Activated CD4-positive, alpha-beta T cell treated with anti-CD3 and anti-CD28 coated beads for 4 hours (primary cell): ENCODE data around the gene LRRTM4.

Experiments
- DNase-seq, 2 donors: peaks; one replicate each; pipeline ENCODE4 v3.0.0-alpha.2; 2020

Gene LRRTM4

DNA sequence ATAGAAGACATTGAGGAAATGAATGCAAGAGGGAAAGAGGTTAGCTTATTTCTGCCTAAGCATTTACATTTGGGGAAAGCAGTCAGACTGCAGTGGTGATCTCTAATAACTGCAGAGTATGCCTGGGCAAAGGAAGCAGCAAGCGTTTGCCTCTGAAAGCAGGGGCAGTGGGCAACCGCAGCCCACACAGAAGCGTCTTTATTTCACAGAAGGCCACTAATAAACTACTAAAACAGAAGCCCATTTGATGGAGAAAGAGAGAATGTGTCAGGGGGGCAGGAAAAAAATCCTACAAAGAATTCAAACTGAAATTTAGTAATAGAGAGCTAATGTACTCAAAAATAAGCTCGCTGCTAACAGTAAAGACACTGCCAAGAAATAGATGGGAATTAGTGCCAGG is 53.1 kb downstream of the LRRTM4 start:
- no peak for DNase-seq

- DNase-seq: no peak
These were observed 62.3 kb downstream of the LRRTM4 start for GRCh38 chr2:77459840-77460239.

GRCh38 chr2:77458216-77458615 is 64.0 kb downstream of the LRRTM4 start:
- no peak for DNase-seq

DNA sequence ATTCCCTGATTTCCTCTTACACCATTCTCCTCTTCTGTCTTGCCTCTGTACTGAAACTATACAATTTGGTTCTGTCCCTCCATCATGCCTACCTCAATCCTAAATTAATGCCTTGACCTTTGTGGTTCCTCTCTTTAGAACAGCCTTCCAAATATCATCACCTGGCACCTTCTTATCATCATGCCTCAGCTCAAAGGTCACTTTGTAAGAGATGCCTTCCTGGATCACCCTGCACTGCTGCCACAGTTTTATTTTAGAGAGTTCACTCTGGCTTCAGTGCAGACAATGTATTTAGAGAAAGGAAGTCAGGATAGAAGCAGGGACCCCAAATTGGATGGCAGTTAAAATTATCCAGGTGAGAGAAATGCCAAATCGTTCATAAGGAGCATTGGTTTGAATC is 64.5 kb downstream of the LRRTM4 start:
- no peak for DNase-seq

- no peak for DNase-seq
These were observed 79.1 kb downstream of the LRRTM4 start for GRCh38 chr2:77443076-77443475.

GRCh38 chr2:77434880-77435279 is 87.3 kb downstream of the LRRTM4 start:
- no peak for DNase-seq

GRCh38 chr2:77428946-77429345 is 93.2 kb downstream of the LRRTM4 start:
- DNase-seq: no peak

DNA sequence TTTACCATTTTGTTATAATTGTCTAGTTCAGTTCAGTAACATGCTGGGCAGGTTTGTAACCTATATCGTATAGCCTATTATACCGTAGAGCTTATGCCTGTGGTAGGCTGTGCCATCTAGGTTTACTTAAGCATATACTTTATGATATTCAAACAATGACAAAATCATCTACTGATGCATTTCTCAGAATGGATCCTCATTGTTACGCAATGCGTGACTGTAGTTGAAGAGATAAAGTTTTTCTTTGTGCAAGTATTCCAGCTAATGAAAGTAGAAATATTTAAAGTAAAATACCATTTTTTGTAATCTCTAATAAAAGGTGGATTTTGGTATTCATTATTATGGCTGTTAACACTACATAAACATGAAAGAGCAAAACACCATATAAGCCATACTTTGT is 100.2 kb downstream of the LRRTM4 start:
- no peak for DNase-seq

- DNase-seq: no peak
These were observed 103.6 kb downstream of the LRRTM4 start for GRCh38 chr2:77418537-77418936.

DNA sequence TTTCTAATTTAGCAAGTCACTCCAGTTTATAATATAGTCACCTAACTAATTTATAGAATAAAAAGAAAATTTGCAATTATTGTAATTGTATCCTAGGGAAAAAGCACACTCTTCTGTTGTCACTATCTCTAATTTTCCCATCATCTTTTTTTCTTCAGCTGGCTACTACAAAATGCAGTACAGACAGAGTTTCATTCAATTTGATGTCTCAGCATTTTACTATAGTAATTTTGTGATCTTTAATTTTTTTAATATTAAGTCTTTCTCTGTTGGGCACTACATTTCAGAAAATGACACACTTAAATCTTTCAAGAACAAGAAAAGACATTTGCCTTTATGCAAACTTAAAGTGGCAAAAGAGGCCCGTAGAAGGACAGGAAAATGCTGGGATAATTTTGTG is 118.0 kb downstream of the LRRTM4 start:
- DNase-seq: no peak

- no peak for DNase-seq
These were observed 123.1 kb downstream of the LRRTM4 start for GRCh38 chr2:77398970-77399600.

DNA sequence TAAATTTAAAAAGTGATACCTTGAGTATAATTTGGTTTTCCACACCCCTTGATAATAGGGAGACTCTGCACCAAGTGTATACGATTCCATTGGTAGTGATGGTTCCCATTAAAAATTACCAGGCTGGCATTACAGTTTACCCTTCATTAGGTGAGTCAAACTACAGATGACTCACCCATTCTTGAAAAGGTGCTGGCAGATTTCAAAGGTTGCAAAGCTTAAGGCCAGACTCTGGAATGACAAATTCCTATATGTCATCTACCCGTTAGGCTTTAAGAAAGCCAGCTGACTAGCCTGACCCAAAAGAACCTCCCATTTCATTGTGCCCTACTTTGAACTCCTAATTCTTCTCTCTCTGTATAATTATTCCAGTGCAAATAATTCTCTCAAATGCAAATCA is 124.4 kb downstream of the LRRTM4 start:
- DNase-seq: no peak

- DNase-seq: no peak
These were observed 127.2 kb downstream of the LRRTM4 start for GRCh38 chr2:77395011-77395410.

- DNase-seq: no peak
These were observed 131.1 kb downstream of the LRRTM4 start for GRCh38 chr2:77391119-77391518.

DNA sequence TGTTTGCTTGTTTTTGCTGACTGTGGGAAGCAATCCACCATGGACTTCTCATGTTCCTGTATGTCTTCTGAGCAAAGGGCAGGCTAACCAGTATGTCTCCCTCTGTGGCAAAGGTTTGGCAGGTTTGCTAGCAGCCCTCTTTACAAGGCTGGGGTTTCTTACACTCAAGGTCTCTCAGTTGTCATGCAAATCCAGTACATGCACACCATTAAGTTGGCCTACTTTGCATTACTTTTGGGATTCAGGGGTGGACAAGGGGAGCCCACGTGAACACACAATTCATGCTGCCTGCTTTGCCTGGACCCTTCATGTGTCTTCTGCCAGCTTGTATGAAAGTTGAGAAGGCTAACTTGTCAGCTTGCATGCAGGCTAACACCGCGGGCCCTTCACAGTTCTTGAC is 134.9 kb downstream of the LRRTM4 start:
- DNase-seq: no peak

DNA sequence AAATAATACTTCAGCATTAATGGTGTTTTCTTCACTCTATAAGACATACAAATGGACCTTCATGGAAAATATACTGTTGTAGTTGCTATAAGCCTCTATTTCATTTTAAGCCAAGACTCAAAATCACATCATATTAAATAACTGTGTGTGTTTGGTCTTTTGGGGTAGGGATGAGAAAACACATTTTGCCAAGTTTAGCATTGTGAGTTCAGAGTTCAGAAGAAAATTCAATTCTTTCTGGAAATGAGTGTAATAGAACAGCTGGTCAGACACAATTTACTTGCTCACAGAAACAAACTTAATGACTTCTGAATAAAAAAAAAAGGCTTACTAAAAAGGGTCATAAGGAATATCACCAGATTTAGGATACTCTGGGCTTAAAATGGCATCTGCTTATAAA is 149.5 kb downstream of the LRRTM4 start:
- no peak for DNase-seq

GRCh38 chr2:77370511-77370910 is 151.7 kb downstream of the LRRTM4 start:
- DNase-seq: no peak

- no peak for DNase-seq
These were observed 158.9 kb downstream of the LRRTM4 start for GRCh38 chr2:77363277-77363676.

DNA sequence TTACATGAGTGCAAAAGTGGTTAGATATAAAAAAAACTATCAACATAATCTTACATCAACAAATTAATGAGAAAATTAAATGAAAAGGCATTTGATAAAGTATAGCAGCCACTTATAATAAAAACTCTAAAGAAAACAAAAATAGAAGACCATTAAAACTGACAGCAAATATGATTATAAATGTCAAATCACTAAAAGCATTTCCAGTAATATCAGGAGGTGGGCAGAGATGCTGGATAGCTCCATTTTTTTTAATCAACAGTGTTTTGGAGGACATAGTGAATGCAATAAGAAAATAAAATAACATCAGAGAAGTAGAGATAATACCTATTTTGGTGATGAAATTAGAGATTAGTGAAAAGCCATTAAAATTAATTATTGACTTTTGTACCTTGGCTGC is 173.4 kb downstream of the LRRTM4 start:
- DNase-seq: no peak

DNA sequence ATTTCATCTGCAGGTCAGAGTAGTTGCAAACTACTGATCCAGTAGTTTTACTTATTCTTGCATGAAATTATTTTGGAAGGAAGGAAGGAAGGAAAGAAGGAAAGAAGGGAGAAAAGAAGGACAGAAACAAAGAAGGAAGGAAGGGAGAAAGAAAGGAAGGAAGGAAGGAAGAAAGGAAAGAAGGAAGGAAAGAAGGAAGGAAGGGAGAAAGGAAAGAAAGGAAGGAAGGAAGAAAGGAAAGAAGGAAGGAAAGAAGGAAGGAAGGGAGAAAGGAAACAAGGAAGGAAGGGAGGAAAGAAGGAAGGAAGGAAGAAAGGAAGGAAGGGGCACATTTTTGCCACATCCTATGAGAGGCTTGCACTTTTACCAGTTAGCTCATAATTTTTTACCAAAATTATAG is 186.2 kb downstream of the LRRTM4 start:
- no peak for DNase-seq

DNA sequence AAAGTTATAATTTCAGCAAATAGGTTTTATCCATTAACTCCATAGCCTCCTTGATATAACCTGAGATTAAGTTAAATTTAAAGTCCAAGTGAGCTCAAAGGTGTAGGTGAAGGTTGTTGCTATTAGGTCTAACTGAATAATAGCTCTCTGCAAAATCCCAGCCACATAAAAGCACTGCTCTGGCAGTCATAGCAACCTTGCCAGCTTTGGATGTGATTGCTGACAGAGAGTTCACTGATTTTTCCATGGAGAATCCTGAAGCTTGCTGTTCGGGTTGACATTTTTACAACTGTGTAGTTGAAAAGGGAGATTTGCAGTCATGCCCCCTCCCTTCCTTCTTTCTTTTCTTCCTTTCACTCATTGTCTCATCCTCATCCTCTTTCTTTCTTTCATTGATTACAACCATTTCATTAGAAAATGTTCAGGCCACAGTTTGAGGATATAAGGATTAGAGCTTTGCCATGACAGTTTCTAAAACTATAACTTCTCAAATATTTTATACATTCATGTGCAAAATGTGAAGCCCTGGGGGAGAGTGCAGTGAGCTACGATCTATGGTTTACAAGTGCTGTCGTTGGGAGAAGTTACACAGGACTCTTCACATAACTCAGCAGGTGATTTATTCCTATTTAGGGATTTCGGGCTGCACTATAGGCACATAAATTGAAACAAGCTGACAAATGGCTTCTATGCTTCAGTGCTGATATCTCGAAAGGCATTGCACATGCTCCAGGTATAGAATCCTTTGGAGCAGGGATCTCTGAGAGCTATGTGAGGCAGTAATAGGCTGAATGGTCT is 193.8 kb downstream of the LRRTM4 start:
- no peak for DNase-seq

GRCh38 chr2:77325395-77325794 is 196.8 kb downstream of the LRRTM4 start:
- no peak for DNase-seq

GRCh38 chr2:77322431-77322830 is 199.7 kb downstream of the LRRTM4 start:
- DNase-seq: no peak

- no peak for DNase-seq
These were observed 207.5 kb downstream of the LRRTM4 start for GRCh38 chr2:77314721-77315120.

DNA sequence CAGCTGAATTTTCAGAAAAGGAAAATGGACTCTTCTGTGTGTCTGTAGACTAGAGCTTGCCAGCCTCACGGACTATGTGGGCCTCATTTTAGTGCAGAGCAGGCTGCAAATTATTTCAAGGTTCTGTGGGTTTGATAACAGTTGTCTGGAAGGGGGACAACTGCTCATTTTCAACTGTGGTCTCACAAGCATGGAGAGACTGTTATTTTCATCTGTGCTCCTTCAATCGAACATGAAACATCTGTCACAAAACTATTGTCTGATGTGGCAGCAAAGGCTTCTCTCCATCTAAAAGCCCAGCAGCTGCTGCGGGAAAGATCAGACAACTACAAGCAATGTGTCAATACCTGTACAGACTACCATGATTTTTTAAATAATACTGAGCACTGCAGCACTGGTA is 211.8 kb downstream of the LRRTM4 start:
- DNase-seq: no peak
